ENCODE measurements around the gene SWAP70.

The SWAP70 gene

GRCh38 chr11:9780929-9781328 is 117.1 kb downstream of the SWAP70 start:
- DNase-seq, result no peak

- no peak for DNase-seq
Observed at GRCh38 chr11:9783986-9784385, 120.1 kb downstream of the SWAP70 start.

DNA sequence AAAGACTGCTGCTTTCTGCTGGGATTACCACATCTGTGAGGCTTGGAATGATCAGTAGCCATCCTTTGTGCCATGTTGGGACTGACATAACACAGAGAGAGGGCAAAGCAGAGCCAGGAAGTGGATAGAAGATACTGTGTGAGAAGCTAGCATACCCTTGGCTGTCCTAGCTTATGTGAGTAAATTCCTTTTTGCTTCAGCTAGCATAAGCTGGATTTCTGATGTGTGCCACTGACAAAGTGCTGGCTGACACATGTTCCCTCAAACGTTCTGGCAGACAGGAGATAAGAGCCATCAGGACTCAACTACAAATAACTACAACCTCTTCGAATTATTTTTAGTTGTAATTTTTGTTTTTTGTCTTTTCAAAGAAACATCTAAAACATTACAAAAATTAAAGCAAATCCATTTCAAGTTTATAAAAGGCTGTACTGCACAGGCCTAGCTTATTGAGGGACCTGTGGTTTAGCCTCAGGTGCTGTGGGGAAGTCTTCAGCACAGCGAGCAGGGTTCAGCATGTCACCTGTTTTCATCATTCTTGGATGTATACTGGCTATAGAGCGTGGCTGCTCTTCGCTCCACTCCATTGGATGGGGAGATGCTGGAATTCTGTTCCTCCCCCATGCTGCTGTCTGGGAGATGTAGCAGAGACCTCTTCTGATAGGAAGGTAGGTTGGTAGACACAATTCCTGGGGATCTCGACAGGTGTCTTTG is 120.9 kb downstream of the SWAP70 start:
- DNase-seq, result no peak

- DNase-seq, result no peak
Observed at GRCh38 chr11:9787260-9787659, 123.4 kb downstream of the SWAP70 start.

DNA sequence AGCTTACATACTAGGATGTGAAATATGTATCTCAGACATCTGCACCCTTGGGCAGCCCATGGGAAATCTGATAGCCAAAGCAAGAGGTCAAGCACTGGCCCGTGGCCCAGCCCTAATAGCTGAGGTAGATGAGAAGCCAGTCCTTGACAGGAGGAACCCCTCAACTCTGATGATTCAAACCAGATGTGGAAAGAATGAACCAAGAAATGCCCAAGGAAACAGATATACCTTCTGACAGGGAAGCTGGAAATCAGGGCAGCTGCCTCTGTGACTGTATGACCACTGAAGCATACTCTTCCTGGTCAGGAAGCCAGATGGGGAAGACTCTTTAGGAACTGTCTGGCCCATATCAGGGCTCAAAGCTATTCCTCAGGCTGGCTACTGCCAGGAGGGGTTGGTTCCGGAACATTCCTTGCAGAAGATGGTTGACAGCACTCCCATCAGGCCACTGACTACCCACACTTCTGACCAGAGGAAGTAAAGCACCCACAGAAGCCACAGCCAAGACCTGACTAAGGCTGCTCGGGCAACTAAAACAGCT is 124.2 kb downstream of the SWAP70 start:
- peak; percentile 32 for DNase-seq

DNA sequence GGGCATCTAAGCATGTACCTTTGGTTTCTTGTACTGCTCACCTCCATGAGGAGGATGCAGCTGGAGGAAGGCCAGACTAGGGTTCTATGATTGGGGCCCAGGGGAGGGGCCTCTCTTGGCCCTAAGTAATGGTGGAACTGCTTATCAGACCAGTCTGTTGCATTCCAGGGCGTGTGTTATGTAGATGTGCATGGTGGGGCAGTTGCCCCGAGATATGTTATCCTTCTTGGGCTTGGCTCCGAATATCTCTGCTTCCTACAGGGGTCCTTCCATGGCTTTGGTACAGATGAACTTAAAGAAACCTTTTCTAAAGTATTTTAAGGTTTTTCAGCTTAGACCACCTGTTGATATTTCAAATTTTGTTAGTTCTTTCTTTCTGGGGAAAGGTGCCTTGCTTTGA is 126.0 kb downstream of the SWAP70 start:
- no peak for DNase-seq

- no peak for DNase-seq
Observed at GRCh38 chr11:9790703-9791102, 126.8 kb downstream of the SWAP70 start.

- no peak for DNase-seq
Observed at GRCh38 chr11:9796266-9796665, 132.4 kb downstream of the SWAP70 start.

- no peak for DNase-seq
Observed at GRCh38 chr11:9796854-9797253, 133.0 kb downstream of the SWAP70 start.

GRCh38 chr11:9797300-9797699 is 133.4 kb downstream of the SWAP70 start:
- DNase-seq, result no peak

- DNase-seq, result no peak
Observed at GRCh38 chr11:9799886-9800285, 136.0 kb downstream of the SWAP70 start.

GRCh38 chr11:9802291-9802861 is 138.5 kb downstream of the SWAP70 start:
- no peak for DNase-seq
